C4-2B (cell line): ENCODE results near the gene WNT1.

Experiments used
- CTCF ChIP-seq: fragments of 450-650 bp; conservative IDR thresholded peaks from 2 replicates; pipeline ENCODE4 v1.5.1; 2017; ENCODE audit warnings: mild to moderate bottlenecking
- ZFX ChIP-seq: fragments of 450-650 bp; IDR thresholded peaks from 2 replicates; pipeline ENCODE4 v1.6.1; 2017

DNA sequence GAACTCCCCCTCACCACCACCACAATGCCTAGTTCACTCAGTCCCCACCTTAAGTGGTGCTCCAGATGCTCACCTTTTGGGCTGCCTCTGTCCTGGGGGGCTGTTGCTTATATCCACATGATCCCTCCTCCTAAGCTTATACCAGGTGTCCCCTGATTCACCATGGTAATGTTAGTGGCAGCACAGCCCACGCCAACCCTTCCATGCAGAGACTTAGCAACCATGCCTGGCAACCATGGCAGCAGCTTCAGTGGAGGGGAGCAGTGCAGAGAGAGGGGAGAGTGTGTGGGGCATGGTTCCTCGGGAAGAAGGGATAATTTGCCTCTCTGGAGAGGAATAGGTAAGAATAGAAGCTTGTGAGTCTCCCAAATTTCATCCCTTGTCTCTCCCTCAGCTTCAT lies 22.2 kb downstream of the WNT1 start:
- no peak for TF ChIP-seq CTCF
- no peak for TF ChIP-seq ZFX
